Measurements from ENCODE around the gene FNDC3B. TPM values are rescaled to one million over a fixed set of nuclear protein-coding genes. Genes with fewer than 3 reads are reported as not detected.

FNDC3B gene
- total RNA-seq, 2 donors from 2014 or later, result 80.6 to 107 TPM

DNA sequence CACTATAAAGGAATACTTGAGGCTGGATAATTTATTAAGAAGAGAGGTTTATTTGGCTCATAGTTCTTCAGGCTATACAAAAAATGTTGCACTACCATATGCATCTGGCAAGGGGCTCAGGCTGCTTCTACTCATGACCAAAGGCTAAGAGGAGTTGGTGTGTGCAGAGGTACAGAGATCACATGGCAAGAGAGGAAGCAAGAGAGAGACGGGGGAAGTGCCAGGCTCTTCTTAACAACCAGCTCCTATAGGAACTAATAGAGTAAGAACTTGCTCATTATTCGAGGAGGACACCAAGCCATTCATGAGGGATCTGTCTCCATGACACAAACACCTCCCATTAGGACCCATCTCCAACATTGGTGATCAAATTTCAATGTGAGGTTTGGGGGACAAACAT lies 6.0 kb upstream of the FNDC3B start:
- no peak for DNase-seq
- no peak overlapping the region for H3K9ac ChIP-seq (ENCODE audit: extremely low read depth, low read length, poor library complexity, severe bottlenecking)
- H3K36me3 ChIP-seq (ENCODE audit: control insufficient read depth, insufficient read depth, low read length), result no peaks in the 10 kb centered on the region
- Mint-ChIP-seq H3K9me3 (peaks cover 9% of the 10 kb centered on the region), H3K27me3 (ENCODE audit: insufficient read depth) (no peaks in the 10 kb centered on the region), H3K36me3 (ENCODE audit: low read depth) (no peaks in the 10 kb centered on the region), H3K27ac (no peak overlapping the region), H3K4me1 (peaks cover 13% of the 10 kb centered on the region), H3K4me3 (no peak overlapping the region)
- H3K9me3 ChIP-seq (ENCODE audit: control insufficient read depth, low read length), result no peaks in the 10 kb centered on the region
- no peak overlapping the region for H3K27ac ChIP-seq (ENCODE audit: low read depth, low read length)
- no peak overlapping the region for H3K4me3 ChIP-seq (ENCODE audit: low read length)
- no peaks in the 10 kb centered on the region for H3K27me3 ChIP-seq (ENCODE audit: control insufficient read depth, insufficient read depth, low read length, poor library complexity, severe bottlenecking)
- WGBS, 2 experiments (ENCODE audit: insufficient coverage in 1 of 2, insufficient read length in 1 of 2), result 92% methylated on average over 2 of the region's 2 CpGs; no CpG with 5 or more reads in 1 of the 2 experiments
- TF ChIP-seq, protein P1, sequence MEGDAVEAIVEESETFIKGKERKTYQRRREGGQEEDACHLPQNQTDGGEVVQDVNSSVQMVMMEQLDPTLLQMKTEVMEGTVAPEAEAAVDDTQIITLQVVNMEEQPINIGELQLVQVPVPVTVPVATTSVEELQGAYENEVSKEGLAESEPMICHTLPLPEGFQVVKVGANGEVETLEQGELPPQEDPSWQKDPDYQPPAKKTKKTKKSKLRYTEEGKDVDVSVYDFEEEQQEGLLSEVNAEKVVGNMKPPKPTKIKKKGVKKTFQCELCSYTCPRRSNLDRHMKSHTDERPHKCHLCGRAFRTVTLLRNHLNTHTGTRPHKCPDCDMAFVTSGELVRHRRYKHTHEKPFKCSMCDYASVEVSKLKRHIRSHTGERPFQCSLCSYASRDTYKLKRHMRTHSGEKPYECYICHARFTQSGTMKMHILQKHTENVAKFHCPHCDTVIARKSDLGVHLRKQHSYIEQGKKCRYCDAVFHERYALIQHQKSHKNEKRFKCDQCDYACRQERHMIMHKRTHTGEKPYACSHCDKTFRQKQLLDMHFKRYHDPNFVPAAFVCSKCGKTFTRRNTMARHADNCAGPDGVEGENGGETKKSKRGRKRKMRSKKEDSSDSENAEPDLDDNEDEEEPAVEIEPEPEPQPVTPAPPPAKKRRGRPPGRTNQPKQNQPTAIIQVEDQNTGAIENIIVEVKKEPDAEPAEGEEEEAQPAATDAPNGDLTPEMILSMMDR (conservative IDR thresholded peaks at IDR 0.05), result no peak
- H3K4me1 ChIP-seq (ENCODE audit: control insufficient read depth, insufficient read depth, low read length), result peaks cover 2% of the 10 kb centered on the region

DNA sequence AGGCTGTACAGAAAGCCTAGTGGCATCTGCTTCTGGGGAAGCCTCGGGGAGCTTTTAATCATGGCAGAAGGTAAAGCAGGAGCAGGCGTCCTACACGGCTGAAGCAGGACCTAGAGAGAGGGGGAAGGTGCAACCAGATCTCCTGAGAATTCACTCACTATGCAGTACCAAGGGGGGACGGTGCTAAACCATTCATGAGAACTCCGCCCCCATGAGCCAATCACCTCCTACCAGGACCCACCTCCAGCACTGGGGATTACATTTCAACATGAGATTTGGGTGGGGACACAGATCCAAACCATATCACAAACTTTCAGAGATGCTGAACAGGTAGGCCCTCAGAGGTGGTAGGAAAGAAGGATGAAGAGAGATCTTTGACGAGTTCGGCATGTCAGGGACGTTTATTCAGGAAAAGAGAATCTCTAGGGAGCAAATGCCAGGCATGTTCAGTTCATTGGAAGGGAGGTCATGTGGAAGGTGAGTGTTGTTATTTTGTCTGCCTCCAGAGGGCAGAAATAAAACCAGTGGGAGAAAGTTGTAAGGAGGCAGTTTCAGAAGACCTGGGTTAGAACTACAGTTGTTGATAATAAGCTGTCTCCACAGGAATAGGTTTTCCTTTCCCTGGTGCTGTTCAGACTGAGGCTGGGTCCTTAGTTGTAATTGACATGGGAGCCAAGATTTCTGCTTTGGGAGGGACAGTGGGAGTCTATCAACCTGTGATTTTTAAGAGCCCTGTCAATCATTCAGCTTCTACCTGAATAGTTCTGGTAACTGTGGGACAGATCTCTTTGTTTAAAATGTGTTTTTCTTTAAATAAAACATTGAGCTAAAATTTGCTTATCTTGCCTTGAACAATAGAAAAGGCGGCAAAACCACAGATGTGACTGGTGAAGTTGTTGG lies 4.3 kb upstream of the FNDC3B start:
- Mint-ChIP-seq H3K27me3 (ENCODE audit: insufficient read depth) (no peaks in the 10 kb centered on the region), H3K9me3 (peaks cover 9% of the 10 kb centered on the region), H3K36me3 (ENCODE audit: low read depth) (no peaks in the 10 kb centered on the region), H3K4me1 (peaks cover 22% of the 10 kb centered on the region), H3K27ac (no peak overlapping the region), H3K4me3 (no peak overlapping the region)
- TF ChIP-seq, protein P1 (conservative IDR thresholded peaks at IDR 0.05), result peak; percentile 75
- Histone ChIP-seq H3K36me3 (ENCODE audit: control insufficient read depth, insufficient read depth, low read length) (no peaks in the 10 kb centered on the region), H3K4me1 (ENCODE audit: control insufficient read depth, insufficient read depth, low read length) (peaks cover 4% of the 10 kb centered on the region), H3K9me3 (ENCODE audit: control insufficient read depth, low read length) (no peaks in the 10 kb centered on the region), H3K27ac (ENCODE audit: low read depth, low read length) (no peak overlapping the region), H3K27me3 (ENCODE audit: control insufficient read depth, insufficient read depth, low read length, poor library complexity, severe bottlenecking) (no peaks in the 10 kb centered on the region), H3K4me3 (ENCODE audit: low read length) (no peak overlapping the region), H3K9ac (ENCODE audit: extremely low read depth, low read length, poor library complexity, severe bottlenecking) (no peak overlapping the region)
- WGBS, 2 experiments (ENCODE audit: insufficient coverage in 1 of 2, insufficient read length in 1 of 2), result 80 to 88% methylated on average over 7 to 9 of the region's 9 CpGs
- peak; percentile 71 for DNase-seq

DNA sequence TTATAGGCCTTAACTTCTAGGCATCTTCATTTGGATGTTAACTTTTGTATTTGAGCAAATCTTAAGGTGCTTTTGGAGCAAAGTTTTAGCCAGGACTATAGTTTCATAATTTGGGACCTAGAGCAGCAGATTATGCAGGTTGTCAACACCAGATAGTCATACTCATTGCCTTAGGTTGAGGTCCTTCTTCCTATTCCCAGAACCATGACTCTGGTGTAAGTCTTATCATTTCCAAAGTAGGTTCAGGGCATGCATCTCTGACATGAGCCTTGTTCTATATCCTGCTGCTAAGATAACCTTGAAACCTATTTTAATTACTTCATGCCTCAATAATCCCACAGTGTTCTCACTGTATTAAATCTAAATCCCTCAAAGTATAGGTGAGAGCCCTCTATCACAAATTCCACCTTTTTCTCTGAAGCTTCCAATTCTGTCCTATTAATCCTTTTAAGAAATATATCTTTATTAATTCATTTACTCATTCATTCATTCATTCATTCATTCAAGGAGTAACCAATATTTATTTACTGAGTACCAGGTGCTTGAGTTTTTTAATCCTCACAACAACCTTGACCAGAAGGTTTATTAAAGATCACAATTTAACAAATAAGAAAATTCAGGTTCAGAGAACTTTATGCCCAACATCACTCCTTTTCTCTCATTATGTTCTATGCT lies 2.7 kb upstream of the FNDC3B start:
- no peak overlapping the region for H3K4me3 ChIP-seq (ENCODE audit: low read length)
- H3K27ac ChIP-seq (ENCODE audit: low read depth, low read length), result no peak overlapping the region
- no peaks in the 10 kb centered on the region for H3K36me3 Mint-ChIP-seq (ENCODE audit: low read depth)
- H3K36me3 ChIP-seq (ENCODE audit: control insufficient read depth, insufficient read depth, low read length), result no peaks in the 10 kb centered on the region
- no peak overlapping the region for H3K27ac Mint-ChIP-seq
- H3K27me3 ChIP-seq (ENCODE audit: control insufficient read depth, insufficient read depth, low read length, poor library complexity, severe bottlenecking), result no peaks in the 10 kb centered on the region
- TF ChIP-seq, protein P1 (conservative IDR thresholded peaks at IDR 0.05), result no peak
- no peak for DNase-seq
- no peak overlapping the region for H3K4me3 Mint-ChIP-seq
- H3K9ac ChIP-seq (ENCODE audit: extremely low read depth, low read length, poor library complexity, severe bottlenecking), result no peak overlapping the region
- H3K27me3 Mint-ChIP-seq (ENCODE audit: insufficient read depth), result no peaks in the 10 kb centered on the region
- H3K4me1 Mint-ChIP-seq, result peaks cover 26% of the 10 kb centered on the region
- peaks cover 9% of the 10 kb centered on the region for H3K9me3 Mint-ChIP-seq
- no peaks in the 10 kb centered on the region for H3K9me3 ChIP-seq (ENCODE audit: control insufficient read depth, low read length)
- peaks cover 4% of the 10 kb centered on the region for H3K4me1 ChIP-seq (ENCODE audit: control insufficient read depth, insufficient read depth, low read length)

All from endodermal cell (in vitro differentiated cells).